K562 (cell line): ENCODE results near the gene ZNF180. TPM values are rescaled to one million over a fixed set of nuclear protein-coding genes. Genes with fewer than 3 reads are reported as not detected.
A peak's percentile ranks its signal among the peaks of the same experiment; 100 is the strongest.

Experiments used
- ATF1 ChIP-seq, 2 experiments: fragments of 450-650 bp in 1 of 2; IDR thresholded peaks; 2 replicates each; pipeline ENCODE4 v1.6.1; 2016; ENCODE audit warnings: missing compliant biosample characterization in 1 of 2, missing genetic modification characterization in 1 of 2
- BDP1 ChIP-seq: IDR thresholded peaks from 3 replicates; pipeline ENCODE4 v1.6.1; 2011; ENCODE audit not compliant: insufficient read length, insufficient read depth
- C11orf30 ChIP-seq: fragments of 450-650 bp; IDR thresholded peaks from 2 replicates; pipeline ENCODE4 v1.6.1; 2016; ENCODE audit warnings: low read depth, mild to moderate bottlenecking
- CBFA2T2 ChIP-seq: fragments of 450-650 bp; conservative IDR thresholded peaks from 2 replicates; pipeline ENCODE4 v1.6.1; 2017; ENCODE audit warnings: mild to moderate bottlenecking
- CC2D1A ChIP-seq: fragments of 450-650 bp; IDR thresholded peaks from 2 replicates; pipeline ENCODE4 v1.6.1; 2017; ENCODE audit warnings: mild to moderate bottlenecking
- ETV5 ChIP-seq: sonication (generic); formaldehyde crosslinking; IDR thresholded peaks from 2 replicates; pipeline ENCODE4 v1.4.0; 2020; ENCODE audit warnings: low read depth, mild to moderate bottlenecking, missing genetic modification reagents
- FUS ChIP-seq: fragments of 200-400 bp; formaldehyde crosslinking; optimal IDR thresholded peaks from 2 replicates; pipeline ENCODE3; 2017; ENCODE audit warnings: low read depth, low read length
- KAT7 ChIP-seq: sonication (generic); formaldehyde crosslinking; IDR thresholded peaks from 2 replicates; pipeline ENCODE4 v1.8.0; 2022; ENCODE audit warnings: missing genetic modification reagents, mild to moderate bottlenecking, borderline replicate concordance
- MCM5 ChIP-seq: fragments of 450-650 bp; IDR thresholded peaks from 2 replicates; pipeline ENCODE4 v1.6.1; 2016; ENCODE audit warnings: low read depth
- MCM7 ChIP-seq, 2 experiments: fragments of 450-650 bp; IDR thresholded peaks; 2 replicates each; pipeline ENCODE4 v1.6.1; 2016 to 2018
- MEF2D ChIP-seq: conservative IDR thresholded peaks from 2 replicates; pipeline ENCODE4 v1.6.1; 2016; ENCODE audit warnings: low read depth, missing genetic modification characterization, missing compliant biosample characterization
- NKRF ChIP-seq: fragments of 450-650 bp; IDR thresholded peaks from 2 replicates; pipeline ENCODE4 v1.6.1; 2016; ENCODE audit warnings: borderline replicate concordance
- NR1H2 ChIP-seq: sonication (generic); formaldehyde crosslinking; IDR thresholded peaks from 2 replicates; pipeline ENCODE4 v1.4.0; 2020; ENCODE audit warnings: mild to moderate bottlenecking, missing genetic modification reagents
- RNF2 ChIP-seq: sonication (generic); IDR thresholded peaks from 2 replicates; pipeline ENCODE4 v1.6.1; 2016
- WHSC1 ChIP-seq: IDR thresholded peaks from one replicate; pipeline ENCODE4 v1.6.1; 2012; ENCODE audit warnings: low read length, control low read depth, inconsistent platforms
- ZNF263 ChIP-seq: sonication (generic); formaldehyde crosslinking; IDR thresholded peaks from 2 replicates; pipeline ENCODE4 v1.8.0; 2022; ENCODE audit warnings: mild to moderate bottlenecking, missing genetic modification reagents, borderline replicate concordance
- ZNF76 ChIP-seq: fragments of 250-450 bp; sonication (Bioruptor Pico); IDR thresholded peaks from 2 replicates; pipeline ENCODE4 v1.4.0; 2020; ENCODE audit warnings: mild to moderate bottlenecking, moderate library complexity, borderline replicate concordance
- polyA plus RNA-seq, 8 experiments: library from polyadenylated mRNA; depleted of rRNA in 4 of 8; stranded (reverse) in 5 of 8; unstranded in 3 of 8; fragments of >200 nt; fragmentation: Nextera tagmentation in 2 of 8; fragmentation: Illumina TruSeq in 1 of 8; extraction: Ambion mirVana in 2 of 8; extraction: Trizol in 1 of 8; gene quantifications; 2 replicates each; pipeline versions ENCODE4 v1.2.1 to v1.2.3, GENCODE V29; 2011 to 2014; ENCODE audit warnings: inconsistent platforms in 1 of 8, missing spikeins in 1 of 8
- total RNA-seq, 7 experiments: library from RNA; depleted of rRNA in 6 of 7; stranded (reverse); fragments of >200 nt in 6 of 7; fragmentation: Illumina TruSeq in 2 of 7; extraction: Trizol in 2 of 7; gene quantifications; 2 replicates each; pipeline versions ENCODE4 v1.2.1 to v1.2.3, GENCODE V29; 2011 to 2021; ENCODE audit warnings: low replicate concordance in 1 of 7
- TF ChIP-seq, protein P1 (sequence below): sonication (generic); formaldehyde crosslinking; IDR thresholded peaks from 2 replicates; pipeline ENCODE4 v1.8.1; 2023; ENCODE audit warnings: mild to moderate bottlenecking, missing genetic modification reagents
- TF ChIP-seq, protein P2 (sequence below), 2 experiments: fragments of 450-650 bp; IDR thresholded peaks; 2 replicates each; pipeline ENCODE4 v1.6.1; 2018; ENCODE audit warnings: mild to moderate bottlenecking in 2 of 2, low read depth in 1 of 2; ENCODE audit not compliant: partially characterized antibody in 2 of 2

The ZNF180 gene
- total and polyA plus RNA-seq, 9 of the 15 experiments (the other 6 are each of a cell fraction or from before 2014, with no cell fraction given) = 1.8 to 8.7 (median 5.9) TPM

DNA sequence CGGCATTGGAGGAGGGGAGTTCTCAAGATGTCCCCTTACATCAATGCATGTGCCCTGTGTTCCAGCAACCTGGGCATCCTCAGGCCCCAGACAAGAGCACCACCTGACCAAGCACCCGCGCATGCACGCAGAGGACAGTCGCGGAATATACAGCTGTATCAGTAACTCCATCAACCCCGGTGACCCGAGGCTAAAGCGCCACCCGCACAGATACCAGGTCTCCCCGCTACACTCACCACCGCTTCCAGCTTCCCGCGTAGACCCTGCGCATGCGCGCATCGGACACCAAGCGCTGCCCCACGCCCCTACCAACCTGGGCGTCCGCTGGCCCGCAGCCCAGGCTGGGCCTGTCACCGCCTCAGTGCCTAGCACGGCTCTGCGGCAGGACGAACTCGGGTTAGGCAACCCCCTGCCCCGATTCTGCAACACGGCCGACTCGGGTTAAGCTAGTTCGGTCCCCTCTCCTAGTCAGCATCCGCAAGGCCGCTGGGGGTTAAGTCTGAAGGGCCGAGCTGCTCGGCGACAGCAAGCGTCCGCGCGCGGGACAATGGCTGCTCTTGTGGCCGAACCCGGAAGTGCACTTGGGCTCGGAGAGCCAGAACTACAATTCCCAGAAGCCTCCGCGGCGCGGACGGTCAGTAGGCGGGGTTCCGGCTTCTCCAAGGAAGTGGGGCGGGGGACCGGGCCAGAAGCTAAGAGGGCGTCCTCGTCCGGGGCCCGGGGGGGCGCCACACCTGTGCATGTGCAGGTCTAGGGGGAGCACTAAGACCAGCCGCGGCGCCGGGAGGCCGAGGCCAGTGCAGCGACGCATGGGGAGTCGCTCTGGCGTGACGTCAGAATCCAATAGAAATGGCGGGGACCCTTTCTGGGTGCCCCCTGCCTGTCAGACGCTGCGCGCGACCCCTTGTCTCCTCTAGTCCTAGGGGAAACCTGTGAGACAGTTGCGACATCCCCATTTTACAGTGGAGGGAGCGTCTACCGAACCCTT, at the start of gene ZNF180 (continued):
- TF ChIP-seq NR1H2 (CRISPR knock-in tag) = peak; percentile 27; the same call in 1 of the 2 replicates
- peak; percentile 64; the same call in 1 of the 2 replicates for TF ChIP-seq ZNF76 (CRISPR knock-in tag)
- TF ChIP-seq WHSC1 = no peak
- peak; percentile 92 for TF ChIP-seq ATF1 (CRISPR knock-in tag; IDR thresholded peaks at IDR 0.05)
- peak; percentile 98 for TF ChIP-seq ATF1 (tag; IDR thresholded peaks at IDR 0.05)
- no peak for TF ChIP-seq MEF2D (tag)
- no peak for TF ChIP-seq CBFA2T2
- TF ChIP-seq, protein P1, sequence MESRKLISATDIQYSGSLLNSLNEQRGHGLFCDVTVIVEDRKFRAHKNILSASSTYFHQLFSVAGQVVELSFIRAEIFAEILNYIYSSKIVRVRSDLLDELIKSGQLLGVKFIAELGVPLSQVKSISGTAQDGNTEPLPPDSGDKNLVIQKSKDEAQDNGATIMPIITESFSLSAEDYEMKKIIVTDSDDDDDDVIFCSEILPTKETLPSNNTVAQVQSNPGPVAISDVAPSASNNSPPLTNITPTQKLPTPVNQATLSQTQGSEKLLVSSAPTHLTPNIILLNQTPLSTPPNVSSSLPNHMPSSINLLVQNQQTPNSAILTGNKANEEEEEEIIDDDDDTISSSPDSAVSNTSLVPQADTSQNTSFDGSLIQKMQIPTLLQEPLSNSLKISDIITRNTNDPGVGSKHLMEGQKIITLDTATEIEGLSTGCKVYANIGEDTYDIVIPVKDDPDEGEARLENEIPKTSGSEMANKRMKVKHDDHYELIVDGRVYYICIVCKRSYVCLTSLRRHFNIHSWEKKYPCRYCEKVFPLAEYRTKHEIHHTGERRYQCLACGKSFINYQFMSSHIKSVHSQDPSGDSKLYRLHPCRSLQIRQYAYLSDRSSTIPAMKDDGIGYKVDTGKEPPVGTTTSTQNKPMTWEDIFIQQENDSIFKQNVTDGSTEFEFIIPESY (CRISPR knock-in tag) = no peak; the same call in 1 of the 2 replicates
- peak; percentile 66 for TF ChIP-seq RNF2
- no peak for TF ChIP-seq FUS
- no peak for TF ChIP-seq MCM5
- no peak for TF ChIP-seq MCM7 (IDR thresholded peaks at IDR 0.05)
- peak; percentile 89 for TF ChIP-seq NKRF
- TF ChIP-seq BDP1 = no peak
- TF ChIP-seq C11orf30 = peak; percentile 78
- peak; percentile 93 for TF ChIP-seq ZNF263 (CRISPR knock-in tag)
- 0 out of 2 replicates have a peak, but pooled peaks have one; percentile 10 for TF ChIP-seq CC2D1A
- TF ChIP-seq, protein P2, sequence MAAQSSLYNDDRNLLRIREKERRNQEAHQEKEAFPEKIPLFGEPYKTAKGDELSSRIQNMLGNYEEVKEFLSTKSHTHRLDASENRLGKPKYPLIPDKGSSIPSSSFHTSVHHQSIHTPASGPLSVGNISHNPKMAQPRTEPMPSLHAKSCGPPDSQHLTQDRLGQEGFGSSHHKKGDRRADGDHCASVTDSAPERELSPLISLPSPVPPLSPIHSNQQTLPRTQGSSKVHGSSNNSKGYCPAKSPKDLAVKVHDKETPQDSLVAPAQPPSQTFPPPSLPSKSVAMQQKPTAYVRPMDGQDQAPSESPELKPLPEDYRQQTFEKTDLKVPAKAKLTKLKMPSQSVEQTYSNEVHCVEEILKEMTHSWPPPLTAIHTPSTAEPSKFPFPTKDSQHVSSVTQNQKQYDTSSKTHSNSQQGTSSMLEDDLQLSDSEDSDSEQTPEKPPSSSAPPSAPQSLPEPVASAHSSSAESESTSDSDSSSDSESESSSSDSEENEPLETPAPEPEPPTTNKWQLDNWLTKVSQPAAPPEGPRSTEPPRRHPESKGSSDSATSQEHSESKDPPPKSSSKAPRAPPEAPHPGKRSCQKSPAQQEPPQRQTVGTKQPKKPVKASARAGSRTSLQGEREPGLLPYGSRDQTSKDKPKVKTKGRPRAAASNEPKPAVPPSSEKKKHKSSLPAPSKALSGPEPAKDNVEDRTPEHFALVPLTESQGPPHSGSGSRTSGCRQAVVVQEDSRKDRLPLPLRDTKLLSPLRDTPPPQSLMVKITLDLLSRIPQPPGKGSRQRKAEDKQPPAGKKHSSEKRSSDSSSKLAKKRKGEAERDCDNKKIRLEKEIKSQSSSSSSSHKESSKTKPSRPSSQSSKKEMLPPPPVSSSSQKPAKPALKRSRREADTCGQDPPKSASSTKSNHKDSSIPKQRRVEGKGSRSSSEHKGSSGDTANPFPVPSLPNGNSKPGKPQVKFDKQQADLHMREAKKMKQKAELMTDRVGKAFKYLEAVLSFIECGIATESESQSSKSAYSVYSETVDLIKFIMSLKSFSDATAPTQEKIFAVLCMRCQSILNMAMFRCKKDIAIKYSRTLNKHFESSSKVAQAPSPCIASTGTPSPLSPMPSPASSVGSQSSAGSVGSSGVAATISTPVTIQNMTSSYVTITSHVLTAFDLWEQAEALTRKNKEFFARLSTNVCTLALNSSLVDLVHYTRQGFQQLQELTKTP (IDR thresholded peaks at IDR 0.05; ENCODE audit: low read depth in 1 of 2, partially characterized antibody in 2 of 2) = peak in 1 of 2 experiments; percentile 91
- peak; percentile 93; the same call in 1 of the 2 replicates for TF ChIP-seq KAT7
- peak; percentile 5; the same call in 1 of the 2 replicates for TF ChIP-seq ETV5
